ENCODE results near the gene MED14.

DNA sequence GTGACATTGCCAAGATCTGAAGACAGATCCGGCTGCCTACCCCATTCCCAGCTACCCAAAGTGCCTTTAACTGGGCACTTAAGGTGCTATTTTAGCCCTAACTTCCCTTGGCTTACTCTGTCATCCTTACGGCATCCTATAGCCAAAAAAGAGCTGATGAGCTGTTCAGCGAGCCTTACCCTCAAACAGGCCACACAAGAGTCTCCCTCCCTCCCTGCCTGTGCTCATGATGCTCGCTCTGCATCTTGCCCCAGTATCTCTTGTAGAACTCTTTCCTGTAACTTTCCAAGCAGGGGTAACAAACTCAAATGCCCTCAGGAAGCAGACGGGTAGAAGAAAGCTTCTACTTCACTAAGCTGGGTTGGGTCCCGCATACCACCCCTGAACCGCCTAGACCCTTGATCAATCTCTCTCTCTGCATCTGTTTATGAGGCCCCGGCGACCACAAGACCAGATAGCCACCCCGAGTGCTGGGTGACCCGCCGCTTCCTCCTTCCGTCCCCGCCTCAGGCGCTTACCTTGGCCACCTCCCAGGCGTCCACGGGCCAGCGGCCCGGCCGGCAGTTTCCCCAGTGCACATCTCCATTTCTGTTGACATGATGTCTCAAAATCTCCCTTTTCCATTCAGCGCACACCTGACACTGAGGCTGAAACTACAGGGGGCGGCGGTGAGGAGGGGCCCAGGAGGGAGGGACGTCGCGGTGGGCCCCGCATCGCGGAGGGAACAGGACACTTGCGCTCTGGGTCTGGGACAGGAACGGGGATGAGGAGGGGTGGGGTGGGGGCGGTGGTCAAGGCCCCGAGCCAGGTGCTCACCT, 88.6 kb downstream of the MED14 start:
- TF ChIP-seq EZH2 (IDR thresholded peaks at IDR 0.05; ENCODE audit: borderline replicate concordance): no peak
- TF ChIP-seq, protein P1, sequence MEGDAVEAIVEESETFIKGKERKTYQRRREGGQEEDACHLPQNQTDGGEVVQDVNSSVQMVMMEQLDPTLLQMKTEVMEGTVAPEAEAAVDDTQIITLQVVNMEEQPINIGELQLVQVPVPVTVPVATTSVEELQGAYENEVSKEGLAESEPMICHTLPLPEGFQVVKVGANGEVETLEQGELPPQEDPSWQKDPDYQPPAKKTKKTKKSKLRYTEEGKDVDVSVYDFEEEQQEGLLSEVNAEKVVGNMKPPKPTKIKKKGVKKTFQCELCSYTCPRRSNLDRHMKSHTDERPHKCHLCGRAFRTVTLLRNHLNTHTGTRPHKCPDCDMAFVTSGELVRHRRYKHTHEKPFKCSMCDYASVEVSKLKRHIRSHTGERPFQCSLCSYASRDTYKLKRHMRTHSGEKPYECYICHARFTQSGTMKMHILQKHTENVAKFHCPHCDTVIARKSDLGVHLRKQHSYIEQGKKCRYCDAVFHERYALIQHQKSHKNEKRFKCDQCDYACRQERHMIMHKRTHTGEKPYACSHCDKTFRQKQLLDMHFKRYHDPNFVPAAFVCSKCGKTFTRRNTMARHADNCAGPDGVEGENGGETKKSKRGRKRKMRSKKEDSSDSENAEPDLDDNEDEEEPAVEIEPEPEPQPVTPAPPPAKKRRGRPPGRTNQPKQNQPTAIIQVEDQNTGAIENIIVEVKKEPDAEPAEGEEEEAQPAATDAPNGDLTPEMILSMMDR (IDR thresholded peaks at IDR 0.05; ENCODE audit: poor library complexity): no peak
- TF ChIP-seq EZH2phosphoT487 (IDR thresholded peaks at IDR 0.05; ENCODE audit: low read depth, severe bottlenecking, unreplicated experiment): no peak
